HuH-7.5 (cell line): ENCODE data around the gene LARP6.
"Not testable (repeated sequence)": the region's sequence is repeated elsewhere in the genome, so short reads cannot be mapped to it uniquely, and the experiment has no call there.

Experiments
- DNase-seq: peaks from one replicate; pipeline ENCODE4 v3.0.0; 2011; ENCODE audit warnings: low spot score

The LARP6 gene

DNA sequence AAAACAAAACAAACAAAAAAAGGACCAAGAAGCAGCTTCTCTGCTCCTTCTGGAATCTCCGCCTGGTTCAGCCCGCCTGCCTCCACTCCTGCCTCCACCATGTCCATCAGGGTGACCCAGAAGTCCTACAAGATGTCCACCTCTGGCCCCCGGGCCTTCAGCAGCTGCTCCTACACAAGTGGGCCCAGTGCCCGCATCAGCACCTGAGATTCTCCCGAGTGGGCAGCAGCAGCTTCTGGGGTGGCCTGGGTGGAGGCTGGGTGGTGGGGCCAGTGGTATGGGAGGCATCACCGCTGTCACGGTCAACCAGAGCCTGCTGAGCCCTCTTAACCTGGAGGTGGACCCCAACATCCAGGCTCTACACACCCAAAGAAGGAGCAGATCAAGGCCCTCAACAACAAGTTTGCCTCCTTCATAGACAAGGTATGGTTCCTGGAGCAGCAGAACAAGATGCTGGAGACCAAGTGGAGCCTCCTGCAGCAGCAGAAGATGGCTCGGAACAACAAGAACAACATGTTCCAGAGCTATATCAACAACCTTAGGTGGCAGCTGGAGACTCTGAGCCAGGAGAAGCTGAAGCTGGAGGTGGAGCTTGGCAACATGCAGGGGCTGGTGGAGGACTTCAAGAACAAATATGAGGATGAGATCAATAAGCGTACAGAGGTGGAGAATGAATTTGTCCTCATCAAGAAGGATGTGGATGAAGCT lies 4.8 kb upstream of the LARP6 start:
- not testable (repeated sequence) for DNase-seq

DNA sequence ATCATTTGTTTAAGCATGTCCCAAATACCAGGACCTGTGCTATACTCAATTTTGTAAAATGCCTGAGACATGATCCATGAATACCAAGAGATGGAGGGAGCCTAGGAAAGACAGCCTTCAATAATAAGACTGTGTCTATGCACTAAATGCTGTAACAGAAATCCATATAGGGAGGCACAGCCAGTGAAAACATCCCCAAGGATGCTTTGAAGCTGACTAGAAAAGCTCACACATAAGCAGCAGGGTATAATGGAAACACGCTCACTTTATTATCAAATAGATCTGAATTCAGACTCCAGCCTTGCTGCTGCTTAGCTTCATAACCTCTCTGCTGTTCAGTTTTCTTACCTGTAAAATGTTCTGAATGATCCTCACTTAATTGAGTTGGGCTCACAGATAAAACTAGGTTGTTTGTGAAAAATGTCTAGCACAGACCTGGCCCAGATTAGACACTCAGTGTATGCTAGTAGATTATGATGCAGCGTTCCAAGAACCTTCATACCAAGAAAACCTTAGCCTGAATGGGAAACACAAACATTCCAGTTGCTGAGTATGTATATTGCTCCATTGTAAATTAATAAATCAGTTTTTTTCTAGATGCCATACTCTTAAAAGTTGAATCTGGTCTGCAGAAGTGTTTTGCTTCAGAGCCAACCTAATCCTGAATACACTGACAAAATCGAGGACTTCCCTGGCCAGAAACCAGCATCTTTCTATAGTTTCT lies 3.8 kb upstream of the LARP6 start:
- DNase-seq = no peak

DNA sequence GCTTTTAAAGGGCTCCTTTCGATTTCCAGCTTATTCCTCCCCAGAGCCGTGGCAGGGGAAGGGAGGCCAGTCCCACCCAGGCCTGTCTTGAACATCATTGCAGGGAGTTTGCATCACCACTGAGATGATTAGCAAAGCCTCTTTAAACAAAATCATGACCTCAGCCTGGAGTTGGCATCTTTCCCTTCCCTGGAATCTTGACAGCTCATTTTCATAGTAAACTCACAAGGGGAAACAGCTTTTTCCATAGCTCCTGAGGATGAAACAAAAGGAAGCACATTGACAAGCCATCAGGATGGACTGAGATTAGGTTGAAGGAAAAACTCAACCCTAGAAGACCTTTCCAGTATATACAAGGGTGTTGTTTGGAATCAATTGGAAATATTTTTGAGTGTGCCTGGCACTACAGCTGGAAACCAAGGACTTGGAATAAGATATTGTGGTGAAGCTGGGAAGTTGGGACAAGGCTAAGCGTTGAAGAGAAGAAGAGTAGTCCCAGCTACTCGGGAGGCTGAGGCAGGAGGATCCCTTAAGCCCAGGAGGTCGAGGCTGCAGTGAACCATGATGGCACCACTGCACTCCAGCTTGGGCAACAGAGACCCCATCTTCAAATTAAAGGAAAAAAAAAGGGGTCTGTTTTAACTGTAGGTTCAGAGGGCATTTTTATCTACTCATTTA lies 3.1 kb upstream of the LARP6 start:
- peak; percentile 60 for DNase-seq

DNA sequence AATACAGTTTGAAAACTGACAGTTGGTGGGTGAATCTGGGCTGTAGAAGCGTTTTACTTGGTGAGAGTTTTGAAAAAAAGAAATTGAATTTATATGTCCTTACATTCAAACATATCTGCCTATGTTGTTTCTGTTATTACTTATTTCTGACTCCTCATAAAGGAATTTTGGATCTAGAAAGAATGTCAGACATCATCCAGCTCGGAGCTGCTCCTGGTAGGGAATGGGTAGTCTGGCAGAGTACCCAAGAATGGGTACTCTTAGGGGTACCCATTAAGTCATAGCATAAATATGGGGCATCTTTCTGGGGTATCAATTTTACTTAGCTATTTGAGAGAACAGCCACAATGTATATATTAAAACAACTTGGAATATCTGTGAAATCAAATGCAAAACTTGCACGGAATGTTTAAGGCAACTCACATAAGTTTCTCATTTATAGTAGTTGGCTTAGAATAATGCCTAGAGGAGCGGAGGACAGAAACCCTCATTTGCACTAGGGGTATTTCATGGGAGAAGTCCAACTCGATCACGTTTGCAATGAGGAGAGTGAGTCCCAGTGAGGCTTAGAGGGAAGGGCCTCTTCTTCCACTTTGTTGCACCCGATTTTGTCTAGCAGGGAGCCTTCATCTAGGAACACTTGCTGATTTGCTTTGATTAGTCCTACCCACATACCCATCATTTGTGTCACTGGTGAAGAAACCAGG lies 2.4 kb upstream of the LARP6 start:
- DNase-seq = no peak

DNA sequence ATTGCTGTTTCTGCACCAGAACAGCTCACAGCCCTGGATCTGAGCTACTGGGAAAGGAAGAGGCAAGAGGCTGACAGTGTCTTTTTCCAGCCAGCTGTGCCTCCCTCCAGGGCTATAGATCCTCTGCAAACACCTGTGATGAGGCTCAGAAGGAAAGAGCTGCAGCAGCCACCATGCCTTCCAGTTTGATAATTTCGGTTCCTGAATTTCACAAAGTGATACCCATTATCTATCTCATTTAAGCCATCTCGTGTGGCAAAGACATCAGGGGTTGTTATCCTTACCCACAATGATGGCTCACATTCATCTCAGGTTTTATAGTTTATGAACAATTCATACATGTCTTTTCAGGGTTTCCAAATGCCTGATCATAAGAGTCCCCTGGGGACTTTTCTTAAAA lies 1.8 kb upstream of the LARP6 start:
- DNase-seq = no peak

DNA sequence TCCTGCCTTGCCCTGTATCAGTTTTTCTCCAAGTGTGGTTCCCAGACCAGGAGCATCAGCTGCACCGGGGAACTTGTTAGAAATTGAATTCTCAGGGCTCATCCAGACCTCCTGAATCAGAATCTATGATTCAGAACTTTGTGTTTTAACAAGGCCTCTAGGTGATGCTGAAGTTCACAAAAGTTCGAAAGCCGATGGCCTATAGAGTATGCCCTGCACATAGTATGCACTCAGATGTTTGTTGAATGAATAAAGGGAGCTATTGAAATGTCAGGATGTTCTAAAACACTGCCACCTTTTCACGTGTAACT lies 664 bp upstream of the LARP6 start:
- DNase-seq = peak; percentile 58

DNA sequence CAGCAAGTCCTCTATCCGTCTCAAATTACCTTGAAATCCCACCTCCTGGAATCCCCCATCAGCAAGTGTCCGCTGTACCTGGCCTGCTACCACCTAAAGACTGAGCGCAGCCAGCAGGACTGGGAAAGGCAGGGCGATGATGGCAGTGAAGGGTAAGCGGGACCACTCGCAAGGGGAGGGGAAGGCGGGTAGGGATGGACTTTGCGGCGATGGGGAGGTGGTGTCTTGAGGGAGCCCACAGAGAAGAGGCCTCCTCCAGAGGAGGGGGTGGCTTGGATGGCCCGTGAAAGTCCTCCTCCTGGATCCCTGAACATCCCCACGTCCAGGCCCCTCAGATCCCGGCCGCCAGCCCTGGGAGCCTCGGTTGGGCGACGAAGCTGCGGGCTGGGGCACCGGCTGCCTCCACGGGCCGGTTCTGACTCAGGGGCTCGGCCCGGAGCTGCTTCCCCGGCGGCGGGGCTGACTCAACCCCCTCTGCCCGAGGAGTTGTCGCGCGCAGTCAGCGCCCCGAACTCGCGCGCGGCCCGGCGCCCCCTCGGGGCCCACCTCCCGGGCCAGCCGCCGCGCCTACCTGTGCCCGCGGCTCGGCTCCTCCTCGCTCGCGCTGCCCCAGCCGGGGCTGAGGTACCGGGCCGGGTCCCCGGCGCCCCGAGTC lies 512 bp downstream of the LARP6 start:
- DNase-seq = peak; percentile 77

DNA sequence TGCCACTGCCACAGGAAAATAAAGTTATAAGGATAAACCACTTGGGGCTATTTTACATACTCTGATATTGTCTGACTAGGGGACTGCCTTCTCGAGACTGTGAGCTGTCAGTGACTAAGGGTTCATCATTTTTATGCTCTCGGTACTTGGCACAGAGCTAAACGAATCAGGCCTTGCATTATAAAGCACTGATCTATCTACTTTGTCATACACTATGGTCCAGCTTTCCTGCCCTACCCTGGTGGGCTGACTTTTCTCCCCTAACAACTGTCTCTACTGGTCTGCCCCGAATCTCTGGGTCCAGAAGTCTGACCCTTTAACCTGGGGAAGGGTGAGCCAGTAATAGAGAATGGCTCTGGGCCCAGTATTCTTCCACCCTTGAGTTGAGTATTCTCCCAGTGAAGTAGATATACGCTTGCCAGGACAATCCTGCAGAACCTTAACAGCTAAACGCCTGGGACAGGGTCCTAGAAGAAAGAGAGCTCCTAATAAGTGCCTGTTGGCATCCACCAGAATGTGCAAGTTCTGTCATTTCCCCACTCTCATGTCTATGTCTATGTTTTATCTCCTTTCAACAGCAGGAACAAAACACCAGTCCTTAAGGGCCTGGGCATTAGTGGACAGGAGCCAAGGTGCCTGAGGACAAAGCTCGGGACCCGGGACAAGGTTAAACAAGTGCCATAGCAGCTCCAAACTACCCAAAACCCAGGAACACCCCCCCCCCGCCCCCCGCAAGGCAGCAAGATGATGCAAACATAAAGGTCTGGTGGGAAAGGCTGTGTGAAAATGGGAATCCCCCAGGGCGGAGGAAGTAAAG lies 1.2 kb downstream of the LARP6 start:
- peak; percentile 48 for DNase-seq

DNA sequence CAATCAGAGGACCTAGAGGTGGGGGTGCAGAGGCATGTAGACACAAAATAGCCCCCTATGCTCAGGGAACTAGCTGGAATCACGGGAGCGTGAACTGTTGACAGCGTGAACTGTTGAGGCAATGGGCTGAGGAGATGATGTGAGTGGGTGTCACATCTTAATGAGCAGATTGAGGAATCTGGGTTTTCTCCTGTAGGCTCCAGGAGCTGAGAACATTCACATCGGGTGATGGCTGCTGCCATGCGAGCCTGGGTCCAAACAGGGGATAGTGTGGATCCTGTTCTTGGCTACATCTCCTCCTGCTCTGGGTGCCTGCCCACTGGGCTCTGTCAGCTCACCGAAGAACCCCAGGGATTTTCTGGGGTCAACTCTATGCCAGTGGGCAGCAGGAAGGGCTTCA lies 2.1 kb downstream of the LARP6 start:
- DNase-seq = no peak

DNA sequence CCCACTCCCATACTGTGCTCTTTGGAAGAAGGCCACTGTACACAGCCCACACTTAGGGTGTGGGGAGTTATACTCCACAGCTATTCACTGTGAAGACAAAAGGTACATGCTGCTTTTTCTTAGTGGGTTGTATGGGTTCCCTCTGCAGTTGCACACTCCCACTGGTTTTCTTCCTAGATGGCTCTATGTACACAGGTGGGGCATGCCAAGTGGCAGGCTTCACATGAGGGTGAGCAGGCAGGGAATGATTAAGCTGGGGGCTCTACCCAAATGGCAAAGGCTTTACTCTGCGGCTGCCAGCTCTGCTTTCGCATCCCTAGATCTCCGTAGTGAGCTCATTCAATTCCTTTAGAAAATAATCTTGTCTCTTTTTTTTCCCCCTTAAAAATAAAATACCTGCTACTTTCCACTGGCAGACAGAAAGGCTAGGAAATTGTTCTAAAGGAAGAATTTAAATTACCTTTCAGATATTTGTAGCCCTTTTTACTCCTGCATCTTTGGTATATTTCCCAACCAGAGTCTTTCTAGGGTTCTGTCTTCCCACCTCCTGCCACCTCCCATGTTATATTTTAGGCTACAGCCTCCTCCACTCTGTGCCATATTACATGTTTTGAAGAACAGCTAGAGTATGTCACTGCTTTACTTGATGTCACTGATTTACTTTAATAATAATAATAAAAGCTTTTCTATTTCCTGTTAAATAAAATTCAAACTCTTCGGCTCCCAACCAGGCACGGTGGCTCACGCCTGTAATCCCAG lies 8.2 kb downstream of the LARP6 start:
- no peak for DNase-seq

DNA sequence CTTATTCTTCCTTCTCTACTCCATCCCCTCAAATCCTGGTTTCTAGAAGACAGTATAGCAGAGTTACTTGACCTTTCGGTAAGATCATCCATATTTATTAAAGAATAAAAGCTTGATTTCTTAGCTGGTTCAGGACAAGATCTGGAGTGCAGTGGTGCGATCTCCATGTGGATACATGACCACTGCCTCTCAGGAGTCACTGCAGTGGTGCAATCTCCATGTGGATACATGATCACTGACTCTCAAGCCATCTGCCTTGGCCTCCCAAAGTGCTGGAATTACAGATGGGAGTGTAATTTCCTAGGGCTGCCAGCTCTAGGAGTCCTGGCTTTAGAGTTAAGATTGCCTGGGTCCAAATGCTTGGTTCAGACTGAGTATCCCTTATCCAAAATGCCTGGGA lies 16.5 kb downstream of the LARP6 start:
- DNase-seq = no peak

DNA sequence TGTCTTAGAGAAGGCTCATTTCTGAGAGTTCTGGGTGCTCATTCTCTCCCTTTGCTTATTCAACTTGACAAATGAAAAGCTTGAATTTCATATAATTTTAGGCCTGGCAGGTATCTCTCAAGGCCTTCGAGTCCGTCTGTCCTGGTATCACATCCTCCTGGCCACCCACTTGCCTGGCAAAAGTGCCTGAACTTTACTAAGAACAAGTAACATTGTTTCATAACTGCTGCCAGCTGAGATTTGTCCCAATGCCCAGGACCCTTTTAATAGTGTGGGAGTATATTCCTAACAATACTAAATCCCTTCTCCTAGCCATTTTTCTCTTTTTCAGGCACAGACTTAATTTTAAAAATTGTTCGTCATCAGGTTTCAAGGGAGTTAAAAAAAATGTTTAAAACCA lies 18.1 kb downstream of the LARP6 start:
- DNase-seq = no peak

DNA sequence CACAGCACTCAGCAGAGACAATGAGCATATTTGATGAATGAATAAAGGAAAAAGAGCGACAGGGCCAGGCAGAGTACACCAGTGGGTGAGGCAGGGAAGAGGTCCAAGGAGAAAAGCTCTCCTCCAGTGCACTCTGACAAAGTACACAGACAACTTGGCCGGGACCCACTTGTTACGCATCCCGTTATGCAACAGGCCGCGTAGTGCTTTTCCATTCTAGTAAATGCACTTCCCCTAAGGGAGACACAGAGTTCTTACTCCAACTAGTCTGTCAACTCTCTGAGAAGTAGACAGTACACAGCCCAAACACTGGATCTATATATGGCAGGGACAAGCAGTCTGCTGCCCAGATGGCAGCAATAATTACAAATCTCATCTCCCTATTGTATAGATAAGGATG lies 18.5 kb downstream of the LARP6 start:
- no peak for DNase-seq

DNA sequence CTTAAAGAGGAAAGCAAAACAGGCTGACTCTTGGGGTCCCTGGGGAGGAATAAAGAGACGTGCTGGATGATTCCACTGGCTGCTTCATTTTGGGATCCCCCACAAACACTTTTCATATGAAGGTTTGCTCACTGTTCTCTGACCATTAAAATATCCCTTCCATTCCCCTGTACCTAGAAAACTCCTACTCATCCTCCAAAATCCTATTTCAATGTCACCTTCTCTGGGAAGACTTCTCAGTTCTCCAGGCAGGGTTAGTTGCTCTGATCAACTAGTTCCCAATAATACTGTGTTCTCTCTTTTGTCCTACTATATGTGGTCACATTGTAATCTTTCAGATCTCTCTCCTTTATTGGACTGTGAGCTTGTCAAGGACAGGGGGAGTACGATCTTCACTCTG lies 19.0 kb downstream of the LARP6 start:
- DNase-seq = no peak

DNA sequence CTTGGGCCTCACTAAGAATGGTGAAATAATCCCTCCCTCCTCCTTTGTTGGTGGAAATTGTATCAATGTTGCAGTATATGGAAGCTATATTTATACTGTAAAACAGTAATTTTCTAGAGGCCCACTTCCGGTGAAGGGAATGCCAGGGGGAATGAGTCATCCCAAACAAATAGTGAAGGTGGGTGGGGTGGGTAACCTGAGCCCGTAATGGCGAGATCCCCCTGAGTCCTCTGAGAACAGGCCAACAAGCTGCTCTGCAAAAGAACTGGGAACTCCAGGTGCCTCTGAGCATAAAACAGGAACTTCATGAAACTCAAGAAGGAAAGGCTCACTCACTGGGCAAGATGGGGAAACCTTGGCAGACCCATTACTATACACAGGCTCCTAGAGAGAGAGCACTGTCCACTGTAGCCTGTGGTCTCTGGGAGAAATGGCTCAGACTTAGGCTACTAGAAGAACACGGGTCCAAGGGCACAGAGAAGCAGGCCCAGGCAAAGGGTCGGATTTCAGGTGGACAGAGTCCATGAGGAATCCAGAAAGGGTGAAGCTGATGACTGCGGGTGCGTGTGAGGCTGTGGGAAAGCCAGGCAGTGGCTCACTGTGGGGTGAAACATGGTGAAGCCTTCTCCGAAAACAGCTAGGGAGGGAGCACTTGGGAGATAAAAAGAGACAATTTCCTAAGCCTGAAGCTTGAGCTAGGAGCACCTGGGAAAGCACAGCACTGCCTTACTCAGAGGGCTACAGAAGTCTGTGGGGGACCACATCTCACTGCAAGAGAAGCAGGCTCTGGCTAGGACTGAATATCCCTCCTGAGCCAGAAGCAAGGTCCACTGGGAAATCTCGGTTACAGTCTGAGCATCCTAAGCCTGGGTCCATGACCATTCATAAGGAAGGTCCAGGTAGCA lies 19.8 kb downstream of the LARP6 start:
- peak; percentile 71 for DNase-seq

DNA sequence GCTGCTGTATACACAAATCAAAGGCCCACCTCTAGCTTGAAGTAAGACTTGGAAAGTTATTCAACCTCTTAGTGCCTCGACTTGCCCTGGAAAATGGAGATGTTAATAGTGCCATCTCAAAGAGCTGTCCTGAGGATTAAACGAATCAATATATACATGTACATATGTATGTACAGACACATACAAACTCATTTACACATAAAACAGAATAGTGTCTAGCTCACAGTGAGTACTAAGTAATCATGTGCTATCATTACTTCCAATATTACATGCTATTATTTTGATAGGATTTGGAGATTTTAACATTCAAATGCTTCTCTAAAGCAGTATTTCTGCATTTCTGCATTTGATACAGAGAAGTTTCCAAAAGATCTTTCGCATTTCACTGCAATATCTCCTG lies 20.5 kb downstream of the LARP6 start:
- no peak for DNase-seq

DNA sequence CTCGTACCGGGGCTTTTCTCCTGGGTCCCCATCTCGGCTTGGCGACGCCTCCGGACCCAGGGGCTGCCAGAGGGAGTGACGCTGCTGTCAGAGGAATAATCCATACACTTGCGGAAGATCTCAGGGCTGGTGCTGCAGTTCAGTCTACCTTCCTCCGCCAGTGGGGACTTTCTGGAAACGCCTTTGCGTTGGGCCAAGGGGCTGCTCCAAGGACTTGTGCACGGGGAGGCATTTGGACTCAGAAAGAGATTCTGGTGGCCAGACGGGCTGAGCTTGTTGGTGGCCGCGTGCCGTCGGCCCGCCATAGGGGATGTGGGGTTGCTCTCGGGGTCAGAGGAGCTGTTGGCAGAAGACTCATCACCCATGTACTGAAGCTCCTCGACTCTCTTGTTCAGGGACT lies 21.8 kb downstream of the LARP6 start:
- DNase-seq = no peak

DNA sequence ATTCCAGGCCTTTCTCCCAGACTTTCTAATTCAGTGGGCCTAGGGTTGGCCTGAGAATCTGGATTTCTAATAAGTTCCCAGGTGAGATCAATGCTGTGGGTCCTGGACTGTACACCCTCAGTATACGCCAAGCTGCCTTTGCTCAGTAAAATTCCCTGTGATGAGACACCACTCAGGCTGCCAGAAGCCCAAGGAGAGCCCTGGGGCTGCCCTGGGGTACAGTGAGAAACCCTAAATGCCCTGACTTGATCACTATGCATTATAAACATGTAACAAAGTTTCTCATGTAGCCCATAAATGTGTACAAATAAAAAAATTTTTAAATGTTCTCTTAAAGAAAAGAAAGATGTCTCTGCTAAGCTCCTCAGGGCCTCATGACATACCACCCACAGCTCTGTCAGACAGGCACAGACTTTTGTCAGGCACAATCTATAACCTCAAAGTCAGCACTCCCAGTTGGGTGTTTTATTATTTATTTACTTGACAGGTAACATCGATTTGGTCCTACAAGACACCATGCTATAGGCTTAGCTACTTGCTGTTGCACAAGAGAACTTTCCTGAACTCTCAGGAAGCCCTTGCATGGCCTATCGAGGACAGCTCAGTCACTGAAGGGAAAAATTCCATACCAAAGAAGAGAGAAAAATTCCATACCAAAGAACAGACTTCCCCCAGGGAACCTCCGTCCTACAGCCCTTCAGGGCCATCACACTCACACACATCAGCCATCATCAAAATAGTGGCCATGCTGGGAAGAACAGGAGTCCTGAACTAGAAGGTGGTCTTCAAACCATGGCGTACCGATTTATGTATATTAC lies 22.7 kb downstream of the LARP6 start:
- DNase-seq = no peak

DNA sequence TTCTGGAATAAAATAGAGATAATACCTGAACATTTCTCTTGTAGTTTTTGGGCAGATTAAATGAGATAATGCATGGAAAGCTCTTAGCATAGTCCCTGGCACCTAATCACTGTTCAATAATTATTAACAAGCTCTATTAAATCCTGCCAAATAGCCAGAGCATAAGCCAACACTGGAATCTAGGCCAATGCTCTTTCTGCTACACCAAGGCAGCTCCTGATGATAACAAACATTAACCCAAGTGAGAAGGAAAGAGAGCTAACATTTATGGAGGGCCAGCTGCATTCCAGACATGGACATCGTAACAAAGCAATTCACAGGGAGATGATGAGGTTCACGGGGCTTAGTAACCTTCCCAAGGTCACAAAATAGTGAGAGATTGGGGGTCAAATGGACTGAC lies 23.3 kb downstream of the LARP6 start:
- DNase-seq = no peak
